Keratinocyte (primary cell): ENCODE data around the gene ADAMTSL3.

Source experiments
- CTCF ChIP-seq, 3 experiments: IDR thresholded peaks in 1 of 3; conservative IDR thresholded peaks in 1 of 3; optimal IDR thresholded peaks in 1 of 3; 2 replicates in 2 of 3; 3 replicates in 1 of 3; pipeline versions ENCODE3 to v1.5.1; 2011; ENCODE audit warnings: low read length in 3 of 3, mild to moderate bottlenecking in 3 of 3, moderate library complexity in 2 of 3, control low read depth in 1 of 3, inconsistent platforms in 1 of 3; ENCODE audit not compliant: insufficient read depth in 2 of 3; ENCODE audit errors: extremely low read depth in 1 of 3
- EZH2 ChIP-seq: IDR thresholded peaks from one replicate; pipeline ENCODE4 v1.6.1; 2012; ENCODE audit warnings: inconsistent platforms, mild to moderate bottlenecking, low read length, moderate library complexity

- TF ChIP-seq CTCF (optimal IDR thresholded peaks at IDR 0.05 in 1 of 3, IDR thresholded peaks at IDR 0.05 in 1 of 3, conservative IDR thresholded peaks at IDR 0.05 in 1 of 3; ENCODE audit: extremely low read depth in 1 of 3, insufficient read depth in 2 of 3, low read length in 3 of 3) (no peak), EZH2 (no peak)
Measured at GRCh38 chr15:83955806-83956265, 301.9 kb downstream of the ADAMTSL3 start.
